Right atrium auricular region (tissue), 2 donors: ENCODE measurements around the gene C2CD2. TPM values are rescaled to one million over a fixed set of nuclear protein-coding genes. Genes with fewer than 3 reads are reported as not detected.
"Not testable (repeated sequence)": the region's sequence is repeated elsewhere in the genome, so short reads cannot be mapped to it uniquely, and the experiment has no call there.

Source experiments
- DNase-seq: peaks from one replicate; pipeline ENCODE4 v3.0.0-alpha.2; 2019; ENCODE audit warnings: low spot score
- H3K27ac ChIP-seq, 2 donors: fragments of 200-600 bp; sonication (generic); 1 replicate in 1 of 2; 2 replicates in 1 of 2; pipeline ENCODE4 v1.5.1; 2016 to 2019
- H3K27me3 ChIP-seq, 2 donors: fragments of 200-600 bp; sonication (generic); one replicate each; pipeline versions ENCODE4 v1.5.1 to v1.6.0; 2017 to 2019
- H3K36me3 ChIP-seq: fragments of 200-600 bp; sonication (generic); one replicate; pipeline ENCODE4 v1.5.1; 2016
- H3K4me1 ChIP-seq, 2 donors: fragments of 200-600 bp; sonication (generic); one replicate each; pipeline versions ENCODE4 v1.5.1 to v1.6.0; 2017 to 2019
- H3K4me3 ChIP-seq, 2 donors: fragments of 200-600 bp; sonication (generic); 1 replicate in 1 of 2; 2 replicates in 1 of 2; pipeline ENCODE4 v1.5.1; 2017 to 2019; ENCODE audit warnings: mild to moderate bottlenecking in 1 of 2, moderate library complexity in 1 of 2
- H3K9me3 ChIP-seq, 2 donors: fragments of 200-600 bp; sonication (generic); one replicate each; pipeline ENCODE4 v1.5.1; 2019
- CTCF ChIP-seq, 2 donors: fragments of 200-600 bp; sonication (generic); IDR thresholded peaks; one replicate each; pipeline ENCODE4 v1.5.1; 2019; ENCODE audit warnings: antibody characterized with exemption in 2 of 2
- total RNA-seq, 2 donors: library from RNA; depleted of rRNA; stranded (reverse); fragments of >200 nt; gene quantifications; one replicate each; pipeline ENCODE4 v1.1.0, GENCODE V29; 2016

C2CD2 gene
- total RNA-seq, 2 donors from 2014 or later, result 8.6 to 9.1 TPM

- Histone ChIP-seq H3K4me1 (peaks cover 0 to 18% of the 10 kb centered on the region in 2 donors), H3K9me3 (no peaks in the 10 kb centered on the region), H3K27ac (no peak overlapping the region), H3K27me3 (no peaks in the 10 kb centered on the region), H3K36me3 (no peaks in the 10 kb centered on the region), H3K4me3 (no peak overlapping the region)
- DNase-seq, result no peak
- TF ChIP-seq CTCF (IDR thresholded peaks at IDR 0.05), result no peak
Observed at GRCh38 chr21:41960386-41960785, 6.6 kb upstream of the C2CD2 start.

- H3K4me1 ChIP-seq, result peaks cover 0 to 18% of the 10 kb centered on the region in 2 donors
- not testable (repeated sequence) for H3K27me3 ChIP-seq, H3K27ac ChIP-seq, H3K36me3 ChIP-seq, DNase-seq, H3K9me3 ChIP-seq, H3K4me3 ChIP-seq
Observed at GRCh38 chr21:41959697-41960096, 5.9 kb upstream of the C2CD2 start.

GRCh38 chr21:41958886-41959563 lies 5.2 kb upstream of the C2CD2 start:
- Histone ChIP-seq H3K36me3 (no peaks in the 10 kb centered on the region), H3K27ac (peak overlapping the region in 1 of 2 donors; percentile 44), H3K27me3 (no peaks in the 10 kb centered on the region), H3K4me1 (peaks cover 0 to 22% of the 10 kb centered on the region in 2 donors), H3K4me3 (no peak overlapping the region), H3K9me3 (no peaks in the 10 kb centered on the region)
- DNase-seq, result no peak
- no peak for TF ChIP-seq CTCF (IDR thresholded peaks at IDR 0.05)

- no peaks in the 10 kb centered on the region for H3K9me3 ChIP-seq
- peaks cover 0 to 25% of the 10 kb centered on the region in 2 donors for H3K4me1 ChIP-seq
- DNase-seq, result peak; percentile 82
- H3K36me3 ChIP-seq, result no peaks in the 10 kb centered on the region
- no peak overlapping the region for H3K4me3 ChIP-seq
- H3K27ac ChIP-seq, result peak overlapping the region; percentile 57 to 63
- TF ChIP-seq CTCF (IDR thresholded peaks at IDR 0.05), result peak in 1 of 2 donors; percentile 44
- H3K27me3 ChIP-seq, result no peaks in the 10 kb centered on the region
Observed at GRCh38 chr21:41957991-41958766, 4.4 kb upstream of the C2CD2 start.

- Histone ChIP-seq H3K36me3 (no peaks in the 10 kb centered on the region), H3K27ac (peak overlapping the region; percentile 57 to 63), H3K4me1 (peaks cover 0 to 35% of the 10 kb centered on the region in 2 donors), H3K27me3 (no peaks in the 10 kb centered on the region), H3K9me3 (no peaks in the 10 kb centered on the region), H3K4me3 (no peak overlapping the region)
- no peak for TF ChIP-seq CTCF (IDR thresholded peaks at IDR 0.05)
- DNase-seq, result no peak
Observed at GRCh38 chr21:41956926-41957729, 3.3 kb upstream of the C2CD2 start.

- Histone ChIP-seq H3K4me3 (no peak overlapping the region), H3K4me1 (peaks cover 0 to 49% of the 10 kb centered on the region in 2 donors), H3K36me3 (no peaks in the 10 kb centered on the region), H3K27me3 (no peaks in the 10 kb centered on the region), H3K27ac (no peak overlapping the region), H3K9me3 (no peaks in the 10 kb centered on the region)
- no peak for TF ChIP-seq CTCF (IDR thresholded peaks at IDR 0.05)
- no peak for DNase-seq
Observed at GRCh38 chr21:41955516-41955915, 1.7 kb upstream of the C2CD2 start.
